ENCODE results near the gene PSMB9.

The PSMB9 gene

GRCh38 chr6:32842690-32843089 lies 11.3 kb upstream of the PSMB9 start:
- Histone ChIP-seq H2AK5ac (ENCODE audit: low read length, severe bottlenecking) (no peak overlapping the region), H2BK12ac (ENCODE audit: low read length in 2 of 2) (no peak overlapping the region), H4K91ac (ENCODE audit: low read length) (no peak overlapping the region), H2BK15ac (ENCODE audit: low read depth, poor library complexity, severe bottlenecking) (no peak overlapping the region), H4K8ac (ENCODE audit: low read length) (no peak overlapping the region), H3K27ac (ENCODE audit: low read length, poor library complexity, severe bottlenecking) (no peak overlapping the region), H3K4me2 (ENCODE audit: low read length, poor library complexity, severe bottlenecking) (no peak overlapping the region), H2BK5ac (ENCODE audit: low read depth, low read length, poor library complexity, severe bottlenecking) (no peak overlapping the region), H2AFZ (ENCODE audit: low read depth, low read length) (no peak overlapping the region), H2BK120ac (ENCODE audit: low read depth, low read length) (no peak overlapping the region), H3K9me3 (ENCODE audit: control insufficient read depth, low read length) (no peaks in the 10 kb centered on the region), H3K79me1 (replicated peaks; ENCODE audit: low read length, poor library complexity, severe bottlenecking) (peaks cover 10% of the 10 kb centered on the region), H3K23ac (ENCODE audit: low read length in 2 of 2) (no peak overlapping the region), H3K18ac (ENCODE audit: low read depth in 1 of 2, low read length in 2 of 2) (no peak overlapping the region), H3K4ac (ENCODE audit: low read depth in 1 of 2, low read length in 2 of 2) (no peak overlapping the region), H3K27me3 (ENCODE audit: control insufficient read depth in 1 of 2, insufficient read depth in 1 of 2, low read length in 2 of 2) (no peaks in the 10 kb centered on the region), H3K9ac (ENCODE audit: low read length) (peak overlapping the region; percentile 96), H3K4me3 (ENCODE audit: insufficient read depth in 1 of 2, low read depth in 1 of 2, low read length in 2 of 2) (peak overlapping the region in 1 of 2 experiments; percentile 95), H3K14ac (ENCODE audit: low read length in 2 of 2) (no peak overlapping the region), H3K36me3 (ENCODE audit: control insufficient read depth in 1 of 2, insufficient read depth in 2 of 2, low read depth in 1 of 2, low read length in 2 of 2) (peaks cover 22 to 58% of the 10 kb centered on the region in 2 experiments), H3K4me1 (ENCODE audit: control insufficient read depth, insufficient read depth, low read depth, low read length) (peaks cover 8% of the 10 kb centered on the region)
- 95% methylated on average over 8 of the region's 8 CpGs for WGBS
- no peak for DNase-seq

GRCh38 chr6:32843331-32843978 lies 10.5 kb upstream of the PSMB9 start:
- peaks cover 5% of the 10 kb centered on the region for H3K4me1 ChIP-seq (ENCODE audit: control insufficient read depth, insufficient read depth, low read depth, low read length)
- peak overlapping the region in 1 of 2 experiments; percentile 49 for H3K14ac ChIP-seq (ENCODE audit: low read length in 2 of 2)
- H3K4ac ChIP-seq (ENCODE audit: low read depth in 1 of 2, low read length in 2 of 2), result peak overlapping the region; percentile 55 to 71
- no peaks in the 10 kb centered on the region for H3K27me3 ChIP-seq (ENCODE audit: control insufficient read depth in 1 of 2, insufficient read depth in 1 of 2, low read length in 2 of 2)
- H3K4me2 ChIP-seq (ENCODE audit: low read length, poor library complexity, severe bottlenecking), result peak overlapping the region; percentile 69
- H2BK15ac ChIP-seq (ENCODE audit: low read depth, poor library complexity, severe bottlenecking), result no peak overlapping the region
- peaks cover 27 to 66% of the 10 kb centered on the region in 2 experiments for H3K36me3 ChIP-seq (ENCODE audit: control insufficient read depth in 1 of 2, insufficient read depth in 2 of 2, low read depth in 1 of 2, low read length in 2 of 2)
- DNase-seq, result peak; percentile 7
- H4K8ac ChIP-seq (ENCODE audit: low read length), result peak overlapping the region; percentile 63
- no peak overlapping the region for H2AK5ac ChIP-seq (ENCODE audit: low read length, severe bottlenecking)
- peak overlapping the region; percentile 59 to 95 for H3K4me3 ChIP-seq (ENCODE audit: insufficient read depth in 1 of 2, low read depth in 1 of 2, low read length in 2 of 2)
- H3K18ac ChIP-seq (ENCODE audit: low read depth in 1 of 2, low read length in 2 of 2), result peak overlapping the region; percentile 31 to 86
- H2BK120ac ChIP-seq (ENCODE audit: low read depth, low read length), result peak overlapping the region; percentile 75
- H2BK12ac ChIP-seq (ENCODE audit: low read length in 2 of 2), result no peak overlapping the region
- H3K27ac ChIP-seq (ENCODE audit: low read length, poor library complexity, severe bottlenecking), result no peak overlapping the region
- WGBS, result 9% methylated on average over 28 of the region's 28 CpGs
- peaks cover 9% of the 10 kb centered on the region for H3K79me1 ChIP-seq (replicated peaks; ENCODE audit: low read length, poor library complexity, severe bottlenecking)
- peak overlapping the region; percentile 57 for H2AFZ ChIP-seq (ENCODE audit: low read depth, low read length)
- peak overlapping the region; percentile 96 for H3K9ac ChIP-seq (ENCODE audit: low read length)
- peak overlapping the region in 1 of 2 experiments; percentile 46 for H3K23ac ChIP-seq (ENCODE audit: low read length in 2 of 2)
- no peaks in the 10 kb centered on the region for H3K9me3 ChIP-seq (ENCODE audit: control insufficient read depth, low read length)
- no peak overlapping the region for H2BK5ac ChIP-seq (ENCODE audit: low read depth, low read length, poor library complexity, severe bottlenecking)
- peak overlapping the region; percentile 15 for H4K91ac ChIP-seq (ENCODE audit: low read length)

- H2BK5ac ChIP-seq (ENCODE audit: low read depth, low read length, poor library complexity, severe bottlenecking), result no peak within 1 kb of the TSS
- peak; percentile 96 for DNase-seq
- H2BK120ac ChIP-seq (ENCODE audit: low read depth, low read length), result peak within 1 kb of the TSS; percentile 75
- H3K9ac ChIP-seq (ENCODE audit: low read length), result peak within 1 kb of the TSS; percentile 96
- peak within 1 kb of the TSS; percentile 57 for H2AFZ ChIP-seq (ENCODE audit: low read depth, low read length)
- peaks cover 11% of the 10 kb centered on the region for H3K79me1 ChIP-seq (replicated peaks; ENCODE audit: low read length, poor library complexity, severe bottlenecking)
- H3K9me3 ChIP-seq (ENCODE audit: control insufficient read depth, low read length), result no peaks in the 10 kb centered on the region
- peak within 1 kb of the TSS in 1 of 2 experiments; percentile 49 for H3K14ac ChIP-seq (ENCODE audit: low read length in 2 of 2)
- H4K91ac ChIP-seq (ENCODE audit: low read length), result peak within 1 kb of the TSS; percentile 20
- H2BK15ac ChIP-seq (ENCODE audit: low read depth, poor library complexity, severe bottlenecking), result no peak within 1 kb of the TSS
- peaks cover 32 to 73% of the 10 kb centered on the region in 2 experiments for H3K36me3 ChIP-seq (ENCODE audit: control insufficient read depth in 1 of 2, insufficient read depth in 2 of 2, low read depth in 1 of 2, low read length in 2 of 2)
- peak within 1 kb of the TSS; percentile 63 for H4K8ac ChIP-seq (ENCODE audit: low read length)
- 1% methylated on average over 34 of the region's 40 CpGs for WGBS
- H3K23ac ChIP-seq (ENCODE audit: low read length in 2 of 2), result peak within 1 kb of the TSS in 1 of 2 experiments; percentile 46
- H3K4ac ChIP-seq (ENCODE audit: low read depth in 1 of 2, low read length in 2 of 2), result peak within 1 kb of the TSS; percentile 61 to 71
- peak within 1 kb of the TSS; percentile 31 to 86 for H3K18ac ChIP-seq (ENCODE audit: low read depth in 1 of 2, low read length in 2 of 2)
- no peak within 1 kb of the TSS for H2AK5ac ChIP-seq (ENCODE audit: low read length, severe bottlenecking)
- no peaks in the 10 kb centered on the region for H3K27me3 ChIP-seq (ENCODE audit: control insufficient read depth in 1 of 2, insufficient read depth in 1 of 2, low read length in 2 of 2)
- H3K27ac ChIP-seq (ENCODE audit: low read length, poor library complexity, severe bottlenecking), result peak within 1 kb of the TSS; percentile 19
- H3K4me1 ChIP-seq (ENCODE audit: control insufficient read depth, insufficient read depth, low read depth, low read length), result peaks cover 5% of the 10 kb centered on the region
- no peak within 1 kb of the TSS for H2BK12ac ChIP-seq (ENCODE audit: low read length in 2 of 2)
- peak within 1 kb of the TSS; percentile 69 for H3K4me2 ChIP-seq (ENCODE audit: low read length, poor library complexity, severe bottlenecking)
- H3K4me3 ChIP-seq (ENCODE audit: insufficient read depth in 1 of 2, low read depth in 1 of 2, low read length in 2 of 2), result peak within 1 kb of the TSS; percentile 59 to 95
Measured at GRCh38 chr6:32843979-32844838, 9.8 kb upstream of the PSMB9 start, which contains the start of gene PSMB8. TSS of gene PSMB8 (minus strand) at chr6:32844047. CDS start at chr6:32843996, 51 bp downstream.
